ENCODE results near the gene CA10. TPM values are rescaled to one million over a fixed set of nuclear protein-coding genes. Genes with fewer than 3 reads are reported as not detected.

CA10 gene
- total RNA-seq, 2 donors from 2014 or later = 0.22 to 0.37 TPM

DNA sequence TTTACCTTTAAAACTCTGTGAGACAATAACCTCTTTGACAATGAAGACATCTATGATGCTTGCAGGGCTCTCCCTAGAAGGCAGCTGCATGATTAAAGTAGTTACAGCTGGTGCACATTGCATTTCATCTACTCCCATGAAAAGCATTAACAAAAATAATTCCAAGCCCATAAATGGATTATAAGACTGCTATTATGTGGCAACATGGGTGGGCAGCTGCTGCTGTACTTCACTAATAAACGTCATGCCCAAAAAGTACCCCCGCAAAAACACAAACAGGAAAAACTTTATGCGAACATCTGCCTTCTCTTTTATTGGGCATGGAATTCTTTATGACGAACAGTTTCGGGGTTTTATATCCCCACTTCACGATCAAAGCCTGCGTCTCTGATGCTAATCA is 224.9 kb downstream of the CA10 start:
- Mint-ChIP-seq H3K27ac (no peak overlapping the region), H3K4me1 (no peaks in the 10 kb centered on the region), H3K9me3 (no peaks in the 10 kb centered on the region), H3K36me3 (ENCODE audit: low read depth) (no peaks in the 10 kb centered on the region), H3K27me3 (ENCODE audit: insufficient read depth) (peaks cover 2% of the 10 kb centered on the region), H3K4me3 (no peak overlapping the region)
- Histone ChIP-seq H3K4me3 (ENCODE audit: low read length) (no peak overlapping the region), H3K27ac (ENCODE audit: low read depth, low read length) (no peak overlapping the region), H3K4me1 (ENCODE audit: control insufficient read depth, insufficient read depth, low read length) (no peaks in the 10 kb centered on the region), H3K9me3 (ENCODE audit: control insufficient read depth, low read length) (peaks cover 21% of the 10 kb centered on the region), H3K36me3 (ENCODE audit: control insufficient read depth, insufficient read depth, low read length) (no peaks in the 10 kb centered on the region), H3K27me3 (ENCODE audit: control insufficient read depth, insufficient read depth, low read length, poor library complexity, severe bottlenecking) (no peaks in the 10 kb centered on the region), H3K9ac (ENCODE audit: extremely low read depth, low read length, poor library complexity, severe bottlenecking) (no peak overlapping the region)
- DNase-seq = no peak
- TF ChIP-seq, protein P1, sequence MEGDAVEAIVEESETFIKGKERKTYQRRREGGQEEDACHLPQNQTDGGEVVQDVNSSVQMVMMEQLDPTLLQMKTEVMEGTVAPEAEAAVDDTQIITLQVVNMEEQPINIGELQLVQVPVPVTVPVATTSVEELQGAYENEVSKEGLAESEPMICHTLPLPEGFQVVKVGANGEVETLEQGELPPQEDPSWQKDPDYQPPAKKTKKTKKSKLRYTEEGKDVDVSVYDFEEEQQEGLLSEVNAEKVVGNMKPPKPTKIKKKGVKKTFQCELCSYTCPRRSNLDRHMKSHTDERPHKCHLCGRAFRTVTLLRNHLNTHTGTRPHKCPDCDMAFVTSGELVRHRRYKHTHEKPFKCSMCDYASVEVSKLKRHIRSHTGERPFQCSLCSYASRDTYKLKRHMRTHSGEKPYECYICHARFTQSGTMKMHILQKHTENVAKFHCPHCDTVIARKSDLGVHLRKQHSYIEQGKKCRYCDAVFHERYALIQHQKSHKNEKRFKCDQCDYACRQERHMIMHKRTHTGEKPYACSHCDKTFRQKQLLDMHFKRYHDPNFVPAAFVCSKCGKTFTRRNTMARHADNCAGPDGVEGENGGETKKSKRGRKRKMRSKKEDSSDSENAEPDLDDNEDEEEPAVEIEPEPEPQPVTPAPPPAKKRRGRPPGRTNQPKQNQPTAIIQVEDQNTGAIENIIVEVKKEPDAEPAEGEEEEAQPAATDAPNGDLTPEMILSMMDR (conservative IDR thresholded peaks at IDR 0.05) = no peak
- WGBS, 2 experiments (ENCODE audit: insufficient coverage in 1 of 2, insufficient read length in 1 of 2) = 88% methylated on average over 7 of the region's 7 CpGs

DNA sequence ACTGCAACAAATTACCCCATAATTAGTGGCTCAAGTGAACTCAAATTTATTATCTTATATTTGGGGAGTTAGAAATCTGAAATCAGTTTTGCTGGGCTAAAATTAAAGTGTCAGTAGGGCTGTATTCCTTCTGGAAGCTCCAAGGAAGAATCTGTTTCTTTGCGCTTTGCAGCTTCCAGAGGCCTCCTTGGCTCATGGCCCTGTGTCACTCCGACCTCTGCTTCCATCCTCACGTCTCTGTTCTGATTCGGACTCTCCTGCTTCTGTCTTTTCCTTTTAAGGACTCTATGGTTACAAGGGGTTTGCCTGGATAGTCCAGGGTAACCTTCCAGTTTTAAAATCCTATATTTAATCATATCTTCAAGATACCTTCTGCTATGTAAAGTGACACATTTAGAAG is 232.1 kb downstream of the CA10 start:
- H3K4me3 ChIP-seq (ENCODE audit: low read length) = no peak overlapping the region
- no peak for DNase-seq
- peaks cover 20% of the 10 kb centered on the region for H3K4me1 Mint-ChIP-seq
- H3K9me3 Mint-ChIP-seq = no peaks in the 10 kb centered on the region
- no peaks in the 10 kb centered on the region for H3K36me3 Mint-ChIP-seq (ENCODE audit: low read depth)
- WGBS, 2 experiments (ENCODE audit: insufficient coverage in 1 of 2, insufficient read length in 1 of 2) = 77 to 100% methylated on average over 1 to 4 of the region's 4 CpGs
- no peaks in the 10 kb centered on the region for H3K27me3 Mint-ChIP-seq (ENCODE audit: insufficient read depth)
- H3K27me3 ChIP-seq (ENCODE audit: control insufficient read depth, insufficient read depth, low read length, poor library complexity, severe bottlenecking) = no peaks in the 10 kb centered on the region
- H3K36me3 ChIP-seq (ENCODE audit: control insufficient read depth, insufficient read depth, low read length) = no peaks in the 10 kb centered on the region
- no peak overlapping the region for H3K9ac ChIP-seq (ENCODE audit: extremely low read depth, low read length, poor library complexity, severe bottlenecking)
- no peak overlapping the region for H3K27ac Mint-ChIP-seq
- no peak overlapping the region for H3K27ac ChIP-seq (ENCODE audit: low read depth, low read length)
- H3K9me3 ChIP-seq (ENCODE audit: control insufficient read depth, low read length) = peaks cover 2% of the 10 kb centered on the region
- no peak overlapping the region for H3K4me3 Mint-ChIP-seq
- H3K4me1 ChIP-seq (ENCODE audit: control insufficient read depth, insufficient read depth, low read length) = no peaks in the 10 kb centered on the region
- TF ChIP-seq, protein P1 (conservative IDR thresholded peaks at IDR 0.05) = no peak

DNA sequence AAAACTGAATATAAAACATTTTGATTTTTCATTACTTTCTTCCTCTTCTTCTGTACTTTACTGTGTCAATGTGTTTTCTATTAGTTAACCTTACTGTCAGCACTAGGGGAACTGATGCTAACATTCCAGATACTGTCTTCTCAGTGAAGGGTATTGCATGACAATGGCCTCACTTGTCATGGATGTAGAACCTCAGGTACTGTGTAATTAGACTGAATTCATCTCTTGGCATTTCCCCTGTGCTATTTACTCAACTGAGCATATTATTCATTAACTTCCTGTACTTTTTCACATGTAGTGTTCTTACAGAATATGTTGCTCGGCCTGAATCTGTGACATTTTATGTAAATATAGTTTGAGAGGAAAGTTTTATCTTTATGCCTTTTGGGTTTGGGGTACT is 237.0 kb downstream of the CA10 start:
- H3K27me3 ChIP-seq (ENCODE audit: control insufficient read depth, insufficient read depth, low read length, poor library complexity, severe bottlenecking) = no peaks in the 10 kb centered on the region
- H3K4me3 ChIP-seq (ENCODE audit: low read length) = no peak overlapping the region
- Mint-ChIP-seq H3K27ac (no peak overlapping the region), H3K4me3 (no peak overlapping the region), H3K27me3 (ENCODE audit: insufficient read depth) (no peaks in the 10 kb centered on the region), H3K4me1 (peaks cover 20% of the 10 kb centered on the region), H3K36me3 (ENCODE audit: low read depth) (no peaks in the 10 kb centered on the region), H3K9me3 (no peaks in the 10 kb centered on the region)
- peaks cover 5% of the 10 kb centered on the region for H3K9me3 ChIP-seq (ENCODE audit: control insufficient read depth, low read length)
- 83% methylated on average over 1 of the region's 1 CpG; no CpG with 5 or more reads in 1 of the 2 experiments for WGBS, 2 experiments (ENCODE audit: insufficient coverage in 1 of 2, insufficient read length in 1 of 2)
- TF ChIP-seq, protein P1 (conservative IDR thresholded peaks at IDR 0.05) = no peak
- no peak for DNase-seq
- no peaks in the 10 kb centered on the region for H3K4me1 ChIP-seq (ENCODE audit: control insufficient read depth, insufficient read depth, low read length)
- H3K27ac ChIP-seq (ENCODE audit: low read depth, low read length) = no peak overlapping the region
- no peaks in the 10 kb centered on the region for H3K36me3 ChIP-seq (ENCODE audit: control insufficient read depth, insufficient read depth, low read length)
- no peak overlapping the region for H3K9ac ChIP-seq (ENCODE audit: extremely low read depth, low read length, poor library complexity, severe bottlenecking)
